Omental fat pad (tissue), 4 donors: ENCODE results near the gene TRAF2. TPM values are rescaled to one million over a fixed set of nuclear protein-coding genes. Genes with fewer than 3 reads are reported as not detected.

Source experiments
- ATAC-seq: fragments of 150-250 bp; one replicate; pipeline ENCODE4 v1.9.1; 2016; ENCODE audit warnings: mild to moderate bottlenecking, moderate library complexity; ENCODE audit not compliant: low FRiP score
- DNase-seq: peaks from one replicate; pipeline ENCODE4 v3.0.0-alpha.2; 2019; ENCODE audit warnings: low spot score
- CTCF ChIP-seq, 3 donors: fragments of 450-650 bp; IDR thresholded peaks; one replicate each; pipeline ENCODE4 v1.5.1; 2016 to 2017; ENCODE audit warnings: antibody characterized with exemption in 3 of 3, mild to moderate bottlenecking in 3 of 3, moderate library complexity in 2 of 3
- total RNA-seq, 4 donors: library from RNA; depleted of rRNA; stranded (reverse); fragments of >200 nt; gene quantifications; one replicate each; pipeline ENCODE4 v1.1.0, GENCODE V29; 2016

TRAF2 gene
- total RNA-seq, 4 donors from 2014 or later = 3.2 to 9.1 (median 5.1) TPM

GRCh38 chr9:136857166-136857565 lies 29.1 kb upstream of the TRAF2 start:
- DNase-seq (no peak), ATAC-seq (no peak)
- TF ChIP-seq CTCF (IDR thresholded peaks at IDR 0.05) = no peak

GRCh38 chr9:136857581-136858412 lies 28.5 kb upstream of the TRAF2 start:
- no peak for TF ChIP-seq CTCF (IDR thresholded peaks at IDR 0.05)
- DNase-seq (no peak), ATAC-seq (no peak)

GRCh38 chr9:136858452-136858843 lies 27.9 kb upstream of the TRAF2 start:
- no peak for TF ChIP-seq CTCF (IDR thresholded peaks at IDR 0.05)
- DNase-seq (no peak), ATAC-seq (no peak)

GRCh38 chr9:136858844-136859757 lies 27.2 kb upstream of the TRAF2 start:
- no peak for TF ChIP-seq CTCF (IDR thresholded peaks at IDR 0.05)
- peak; percentile 29 for ATAC-seq
- DNase-seq = no peak

GRCh38 chr9:136860529-136860928 lies 25.8 kb upstream of the TRAF2 start:
- no peak for TF ChIP-seq CTCF (IDR thresholded peaks at IDR 0.05)
- no peak for ATAC-seq
- DNase-seq = no peak

- DNase-seq (no peak), ATAC-seq (no peak)
- TF ChIP-seq CTCF (IDR thresholded peaks at IDR 0.05) = no peak
Measured at GRCh38 chr9:136860933-136861873, 25.1 kb upstream of the TRAF2 start.
